Right atrium auricular region (tissue), 2 donors: ENCODE measurements around the gene MTHFD2L. TPM values are rescaled to one million over a fixed set of nuclear protein-coding genes. Genes with fewer than 3 reads are reported as not detected.

Source experiments
- DNase-seq: peaks from one replicate; pipeline ENCODE4 v3.0.0-alpha.2; 2019; ENCODE audit warnings: low spot score
- H3K27ac ChIP-seq, 2 donors: fragments of 200-600 bp; sonication (generic); 1 replicate in 1 of 2; 2 replicates in 1 of 2; pipeline ENCODE4 v1.5.1; 2016 to 2019
- H3K27me3 ChIP-seq, 2 donors: fragments of 200-600 bp; sonication (generic); one replicate each; pipeline versions ENCODE4 v1.5.1 to v1.6.0; 2017 to 2019
- H3K36me3 ChIP-seq: fragments of 200-600 bp; sonication (generic); one replicate; pipeline ENCODE4 v1.5.1; 2016
- H3K4me1 ChIP-seq, 2 donors: fragments of 200-600 bp; sonication (generic); one replicate each; pipeline versions ENCODE4 v1.5.1 to v1.6.0; 2017 to 2019
- H3K4me3 ChIP-seq, 2 donors: fragments of 200-600 bp; sonication (generic); 1 replicate in 1 of 2; 2 replicates in 1 of 2; pipeline ENCODE4 v1.5.1; 2017 to 2019; ENCODE audit warnings: mild to moderate bottlenecking in 1 of 2, moderate library complexity in 1 of 2
- H3K9me3 ChIP-seq, 2 donors: fragments of 200-600 bp; sonication (generic); one replicate each; pipeline ENCODE4 v1.5.1; 2019
- total RNA-seq, 2 donors: library from RNA; depleted of rRNA; stranded (reverse); fragments of >200 nt; gene quantifications; one replicate each; pipeline ENCODE4 v1.1.0, GENCODE V29; 2016
- TF ChIP-seq, protein P1 (sequence below), 2 donors: fragments of 200-600 bp; sonication (generic); IDR thresholded peaks; one replicate each; pipeline ENCODE4 v1.5.1; 2019; ENCODE audit warnings: antibody characterized with exemption in 2 of 2

MTHFD2L gene
- total RNA-seq, 2 donors from 2014 or later: 8.3 to 11.5 TPM

DNA sequence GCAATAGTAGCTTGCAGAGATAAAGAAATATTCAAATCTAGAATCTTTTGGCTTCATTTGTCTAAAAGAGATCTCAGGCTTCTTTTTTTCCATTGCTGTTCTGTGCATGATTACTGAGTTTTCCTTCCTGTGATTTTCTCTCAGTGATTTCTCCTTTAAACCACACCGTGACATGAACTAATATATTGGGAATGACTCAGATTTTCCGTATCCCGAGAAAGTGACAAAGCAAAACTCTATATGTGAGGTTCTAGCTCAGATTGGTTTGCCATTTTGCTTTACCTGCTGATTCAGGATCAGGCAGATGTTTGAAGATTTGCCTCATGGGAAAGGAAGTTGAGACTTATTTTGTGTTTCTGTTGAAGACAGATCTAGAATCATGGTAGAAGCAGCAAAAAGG is 59.4 kb downstream of the MTHFD2L start:
- no peak overlapping the region for H3K27ac ChIP-seq
- no peaks in the 10 kb centered on the region for H3K4me1 ChIP-seq
- H3K4me3 ChIP-seq: no peak overlapping the region
- peaks cover 0 to 4% of the 10 kb centered on the region in 2 donors for H3K9me3 ChIP-seq
- no peak for DNase-seq
- H3K36me3 ChIP-seq: no peaks in the 10 kb centered on the region
- TF ChIP-seq, protein P1, sequence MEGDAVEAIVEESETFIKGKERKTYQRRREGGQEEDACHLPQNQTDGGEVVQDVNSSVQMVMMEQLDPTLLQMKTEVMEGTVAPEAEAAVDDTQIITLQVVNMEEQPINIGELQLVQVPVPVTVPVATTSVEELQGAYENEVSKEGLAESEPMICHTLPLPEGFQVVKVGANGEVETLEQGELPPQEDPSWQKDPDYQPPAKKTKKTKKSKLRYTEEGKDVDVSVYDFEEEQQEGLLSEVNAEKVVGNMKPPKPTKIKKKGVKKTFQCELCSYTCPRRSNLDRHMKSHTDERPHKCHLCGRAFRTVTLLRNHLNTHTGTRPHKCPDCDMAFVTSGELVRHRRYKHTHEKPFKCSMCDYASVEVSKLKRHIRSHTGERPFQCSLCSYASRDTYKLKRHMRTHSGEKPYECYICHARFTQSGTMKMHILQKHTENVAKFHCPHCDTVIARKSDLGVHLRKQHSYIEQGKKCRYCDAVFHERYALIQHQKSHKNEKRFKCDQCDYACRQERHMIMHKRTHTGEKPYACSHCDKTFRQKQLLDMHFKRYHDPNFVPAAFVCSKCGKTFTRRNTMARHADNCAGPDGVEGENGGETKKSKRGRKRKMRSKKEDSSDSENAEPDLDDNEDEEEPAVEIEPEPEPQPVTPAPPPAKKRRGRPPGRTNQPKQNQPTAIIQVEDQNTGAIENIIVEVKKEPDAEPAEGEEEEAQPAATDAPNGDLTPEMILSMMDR (IDR thresholded peaks at IDR 0.05): no peak
- no peaks in the 10 kb centered on the region for H3K27me3 ChIP-seq

GRCh38 chr4:74218201-74218600 is 60.3 kb downstream of the MTHFD2L start:
- Histone ChIP-seq H3K4me3 (no peak overlapping the region), H3K27ac (no peak overlapping the region), H3K36me3 (no peaks in the 10 kb centered on the region), H3K4me1 (no peaks in the 10 kb centered on the region), H3K27me3 (no peaks in the 10 kb centered on the region), H3K9me3 (no peaks in the 10 kb centered on the region)
- TF ChIP-seq, protein P1 (IDR thresholded peaks at IDR 0.05): no peak
- no peak for DNase-seq

DNA sequence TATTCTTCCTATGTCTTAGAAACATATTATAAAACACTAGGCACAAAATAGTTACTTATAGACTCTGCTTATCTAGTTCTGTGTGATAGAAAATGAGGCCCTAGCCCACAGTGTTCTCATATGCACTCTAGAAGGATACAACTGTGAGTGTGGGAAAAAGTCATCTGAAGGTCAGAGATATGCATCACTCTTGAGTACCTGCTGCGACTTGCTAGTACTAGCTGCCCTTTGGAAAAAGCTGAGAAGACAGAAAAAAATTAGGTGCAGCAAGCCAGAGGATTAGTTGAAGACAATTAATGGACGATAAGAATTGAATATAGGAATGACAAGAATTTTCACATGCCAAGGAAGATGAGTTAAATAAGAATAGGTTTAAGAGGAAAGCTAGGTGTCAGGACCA is 61.3 kb downstream of the MTHFD2L start:
- no peak for DNase-seq
- TF ChIP-seq, protein P1 (IDR thresholded peaks at IDR 0.05): no peak
- Histone ChIP-seq H3K4me3 (no peak overlapping the region), H3K36me3 (no peaks in the 10 kb centered on the region), H3K4me1 (no peaks in the 10 kb centered on the region), H3K27me3 (no peaks in the 10 kb centered on the region), H3K27ac (no peak overlapping the region), H3K9me3 (no peaks in the 10 kb centered on the region)

DNA sequence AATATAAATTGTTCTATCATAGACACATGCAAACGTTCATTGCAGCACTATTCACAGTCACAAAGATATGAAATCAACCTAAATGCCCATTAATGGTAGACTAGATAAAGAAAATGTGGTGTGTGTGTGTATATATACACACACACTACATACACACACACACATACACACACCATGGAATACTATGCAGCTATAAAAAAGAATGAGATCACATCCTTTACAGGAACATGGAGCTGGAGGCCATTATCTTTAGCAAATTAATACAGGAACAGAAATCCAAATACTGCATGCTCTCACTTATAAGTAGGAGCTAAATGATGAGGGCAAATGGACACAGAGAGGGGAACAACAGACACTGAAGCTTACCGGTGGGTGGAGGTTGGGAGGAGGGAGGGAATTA is 65.2 kb downstream of the MTHFD2L start:
- no peaks in the 10 kb centered on the region for H3K4me1 ChIP-seq
- no peak for DNase-seq
- H3K36me3 ChIP-seq: no peaks in the 10 kb centered on the region
- H3K27me3 ChIP-seq: no peaks in the 10 kb centered on the region
- no peaks in the 10 kb centered on the region for H3K9me3 ChIP-seq
- TF ChIP-seq, protein P1 (IDR thresholded peaks at IDR 0.05): no peak
- H3K4me3 ChIP-seq: no peak overlapping the region
- no peak overlapping the region for H3K27ac ChIP-seq

DNA sequence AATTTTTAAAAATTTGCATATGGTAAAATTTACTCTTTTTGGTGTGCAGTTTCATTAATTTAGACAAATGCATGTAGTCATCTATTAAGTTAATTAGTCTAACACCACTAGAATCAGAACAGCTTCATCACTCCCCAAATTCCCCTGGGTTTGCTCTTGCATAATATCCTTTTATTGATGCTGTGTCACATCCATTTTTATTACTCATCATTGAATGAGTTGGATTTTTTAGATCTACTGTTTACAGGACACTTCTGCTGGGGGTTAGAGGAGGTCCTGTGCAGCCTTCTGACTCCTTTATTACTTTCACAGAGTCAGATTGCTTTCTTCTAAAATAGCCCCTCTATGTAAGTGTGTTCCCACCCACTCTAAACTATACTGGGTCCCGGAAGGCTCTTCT is 65.9 kb downstream of the MTHFD2L start:
- no peak for DNase-seq
- H3K4me1 ChIP-seq: no peaks in the 10 kb centered on the region
- no peak overlapping the region for H3K27ac ChIP-seq
- H3K9me3 ChIP-seq: no peaks in the 10 kb centered on the region
- H3K36me3 ChIP-seq: no peaks in the 10 kb centered on the region
- H3K4me3 ChIP-seq: no peak overlapping the region
- TF ChIP-seq, protein P1 (IDR thresholded peaks at IDR 0.05): no peak
- no peaks in the 10 kb centered on the region for H3K27me3 ChIP-seq
